B cell (primary cell): ENCODE data around the gene ERRFI1. TPM values are rescaled to one million over a fixed set of nuclear protein-coding genes. Genes with fewer than 3 reads are reported as not detected.

Source experiments
- ATAC-seq: fragments of 200-7000 bp; cut with Tn5 transposase; one replicate; pipeline ENCODE4 v1.10.0; 2021; ENCODE audit warnings: low read depth, mild to moderate bottlenecking, moderate number of reproducible peaks, moderate library complexity
- CTCF ChIA-PET: fragments of 350-600 bp; sonication (Branson Sonifier 250); formaldehyde crosslinking; loops from one replicate; lab custom pipeline; 2021; ENCODE audit warnings: antibody characterized with exemption, inconsistent platforms; lab: Charles Lee
- POLR2A ChIA-PET: fragments of 350-600 bp; sonication (Branson Sonifier 250); formaldehyde crosslinking; loops from one replicate; lab custom pipeline; 2021; ENCODE audit warnings: antibody characterized with exemption; lab: Charles Lee
- DNase-seq: peaks from one replicate; pipeline ENCODE4 v3.0.0; 2013
- H2AFZ ChIP-seq: 2 replicates; pipeline ENCODE4 v1.6.1; 2012; ENCODE audit warnings: mild to moderate bottlenecking, low read depth, low read length; ENCODE audit not compliant: insufficient read depth, poor library complexity, severe bottlenecking
- H3K27ac ChIP-seq, 2 donors: 1 replicate in 1 of 2; 2 replicates in 1 of 2; pipeline ENCODE4 v1.5.1; 2012 to 2013; ENCODE audit warnings: low read length in 2 of 2, mild to moderate bottlenecking in 2 of 2, moderate library complexity in 1 of 2
- H3K27me3 ChIP-seq, 4 experiments: fragments of 200-600 bp in 1 of 4; sonication (generic) in 1 of 4; replicated peaks in 1 of 4; 1 replicate in 2 of 4; 2 replicates in 2 of 4; pipeline versions ENCODE4 v1.6.1 to v1.7.0; 2013 to 2016; ENCODE audit warnings: low read length in 3 of 4, mild to moderate bottlenecking in 2 of 4, mixed read lengths in 1 of 4, moderate library complexity in 1 of 4; ENCODE audit not compliant: insufficient read depth in 4 of 4, control insufficient read depth in 3 of 4; ENCODE audit errors: control extremely low read depth in 1 of 4
- H3K36me3 ChIP-seq, 2 experiments: replicated peaks in 1 of 2; 1 replicate in 1 of 2; 2 replicates in 1 of 2; pipeline versions ENCODE4 v1.6.1 to v1.7.1; 2013; ENCODE audit warnings: low read length in 1 of 2; ENCODE audit not compliant: insufficient read depth in 2 of 2, control insufficient read depth in 1 of 2; ENCODE audit errors: control extremely low read depth in 1 of 2, extremely low read depth in 1 of 2
- H3K4me1 ChIP-seq, 2 donors: fragments of 200-600 bp in 1 of 2; sonication (generic) in 1 of 2; 1 replicate in 1 of 2; 2 replicates in 1 of 2; pipeline versions ENCODE4 v1.5.1 to v1.6.1; 2013 to 2017; ENCODE audit warnings: low read length in 2 of 2; ENCODE audit not compliant: control insufficient read depth in 2 of 2, insufficient read depth in 2 of 2
- H3K4me2 ChIP-seq: replicated peaks from 2 replicates; pipeline ENCODE3; 2012; ENCODE audit warnings: mild to moderate bottlenecking, low read depth, low read length; ENCODE audit not compliant: poor library complexity, severe bottlenecking
- H3K4me3 ChIP-seq, 5 experiments: fragments of 200-600 bp in 1 of 5; sonication (generic) in 1 of 5; 1 replicate in 3 of 5; 2 replicates in 2 of 5; pipeline versions ENCODE4 v1.5.1 to v1.7.0; 2011 to 2016; ENCODE audit warnings: low read length in 4 of 5, mild to moderate bottlenecking in 4 of 5, low read depth in 2 of 5, control low read depth in 1 of 5, moderate library complexity in 1 of 5; ENCODE audit not compliant: insufficient read depth in 1 of 5; ENCODE audit errors: control extremely low read depth in 1 of 5, extremely low read depth in 1 of 5
- H3K79me2 ChIP-seq: fragments of 200-600 bp; sonication (generic); one replicate; pipeline ENCODE4 v1.6.0; 2016; ENCODE audit warnings: low read length; ENCODE audit not compliant: control insufficient read depth, insufficient read depth
- H3K9ac ChIP-seq: fragments of 200-600 bp; sonication (generic); 2 replicates; pipeline ENCODE4 v1.6.1; 2017; ENCODE audit warnings: mild to moderate bottlenecking, low read length, moderate library complexity
- H3K9me3 ChIP-seq, 3 donors: one replicate each; pipeline versions ENCODE4 v1.6.1 to v1.7.1; 2013; ENCODE audit warnings: low read length in 2 of 3; ENCODE audit not compliant: control insufficient read depth in 2 of 3, insufficient read depth in 1 of 3; ENCODE audit errors: control extremely low read depth in 1 of 3
- H4K20me1 ChIP-seq: 2 replicates; pipeline ENCODE4 v1.6.0; 2012; ENCODE audit warnings: mild to moderate bottlenecking, low read length; ENCODE audit not compliant: insufficient read depth, control insufficient read depth, poor library complexity, severe bottlenecking
- H3K27ac Mint-ChIP-seq: one replicate; pipeline ENCODE4 v1.8.0; 2021; ENCODE audit warnings: mixed read lengths
- H3K27me3 Mint-ChIP-seq: one replicate; pipeline ENCODE4 v1.8.0; 2021; ENCODE audit warnings: mixed read lengths
- H3K4me1 Mint-ChIP-seq: one replicate; pipeline ENCODE4 v1.8.0; 2021; ENCODE audit warnings: mixed read lengths
- H3K4me3 Mint-ChIP-seq: one replicate; pipeline ENCODE4 v1.8.0; 2021; ENCODE audit warnings: mixed read lengths
- H3K9me3 Mint-ChIP-seq: one replicate; pipeline ENCODE4 v1.8.0; 2022; ENCODE audit warnings: mixed read lengths; ENCODE audit not compliant: insufficient read depth
- CTCF ChIP-seq: fragments of 200-600 bp; IDR thresholded peaks from one replicate; pipeline ENCODE4 v1.8.0; 2022; ENCODE audit warnings: antibody characterized with exemption, mild to moderate bottlenecking
- EZH2 ChIP-seq: IDR thresholded peaks from 2 replicates; pipeline ENCODE4 v1.6.1; 2012; ENCODE audit warnings: borderline replicate concordance, low read depth, mild to moderate bottlenecking, moderate library complexity, low read length; ENCODE audit not compliant: insufficient read depth, poor library complexity, severe bottlenecking
- WGBS: methylation state at CpG from one replicate; pipeline ENCODE4 v1.1.5; 2013; ENCODE audit warnings: missing lambda C conversion rate; ENCODE audit not compliant: insufficient coverage; 5-methylcytosine and 5-hydroxymethylcytosine counted together
- intact Hi-C: fragments of 100-400 bp; cut with micrococcal nuclease; formaldehyde crosslinking; loops from one replicate; pipeline ENCODE4 v1.10.0; 2022
- polyA plus RNA-seq: library from polyadenylated mRNA; depleted of rRNA; stranded (reverse); fragments of >200 nt; gene quantifications from 2 replicates; pipeline ENCODE4 v1.2.3, GENCODE V29; 2012
- total RNA-seq, 2 donors: library from RNA; stranded (reverse); fragments of 120-200 nt in 1 of 2; gene quantifications; 1 replicate in 1 of 2; 2 replicates in 1 of 2; pipeline versions ENCODE4 v1.2.3 to v1.2.4, GENCODE V29; 2013 to 2022

ERRFI1 gene
- total and polyA plus RNA-seq, 2 donors (not counting 1 experiment from before 2014, with no cell fraction given): 1.5 to 2.0 TPM

- Histone ChIP-seq H3K9me3 (peaks cover 0 to 9% (median 3%) of the 10 kb centered on the region in 3 donors), H3K4me2 (no peak overlapping the region), H3K27me3 (no peaks in the 10 kb centered on the region), H3K9ac (no peak overlapping the region), H3K4me1 (no peaks in the 10 kb centered on the region), H3K79me2 (no peaks in the 10 kb centered on the region), H2AFZ (no peak overlapping the region), H3K27ac (no peak overlapping the region), H4K20me1 (no peaks in the 10 kb centered on the region), H3K4me3 (no peak overlapping the region), H3K36me3 (no peaks in the 10 kb centered on the region)
- H3K27me3 Mint-ChIP-seq: peaks cover 19% of the 10 kb centered on the region
- intact Hi-C loops: no loop called here
- H3K27ac Mint-ChIP-seq: no peak overlapping the region
- ChIA-PET CTCF (no interaction called here), POLR2A (no interaction called here)
- 79% methylated on average over 2 of the region's 2 CpGs for WGBS
- no peaks in the 10 kb centered on the region for H3K4me1 Mint-ChIP-seq
- no peaks in the 10 kb centered on the region for H3K9me3 Mint-ChIP-seq
- TF ChIP-seq EZH2: no peak
- no peak for TF ChIP-seq CTCF
- H3K4me3 Mint-ChIP-seq: no peak overlapping the region
- no peak for ATAC-seq
- DNase-seq: no peak
Observed at GRCh38 chr1:8039071-8039470, 13.0 kb upstream of the ERRFI1 start.

GRCh38 chr1:8035289-8035688, 9.2 kb upstream of the ERRFI1 start:
- Histone ChIP-seq H3K4me3 (no peak overlapping the region), H3K4me1 (no peaks in the 10 kb centered on the region), H3K9me3 (no peaks in the 10 kb centered on the region), H4K20me1 (no peaks in the 10 kb centered on the region), H2AFZ (no peak overlapping the region), H3K36me3 (no peaks in the 10 kb centered on the region), H3K9ac (no peak overlapping the region), H3K79me2 (no peaks in the 10 kb centered on the region), H3K27ac (no peak overlapping the region), H3K27me3 (peaks cover 0 to 2% (median 0%) of the 10 kb centered on the region in 4 experiments), H3K4me2 (no peak overlapping the region)
- DNase-seq: no peak
- TF ChIP-seq EZH2: no peak
- no peak for TF ChIP-seq CTCF
- intact Hi-C loops: no loop called here
- H3K9me3 Mint-ChIP-seq: no peaks in the 10 kb centered on the region
- H3K4me3 Mint-ChIP-seq: no peak overlapping the region
- no peaks in the 10 kb centered on the region for H3K4me1 Mint-ChIP-seq
- H3K27me3 Mint-ChIP-seq: peaks cover 30% of the 10 kb centered on the region
- CTCF ChIA-PET: no interaction called here
- H3K27ac Mint-ChIP-seq: no peak overlapping the region
- WGBS: 95% methylated on average over 2 of the region's 4 CpGs
- ATAC-seq: no peak
- POLR2A ChIA-PET: interaction anchor here (0.6 kb wide), 1 partner anchor 315 kb away, joined by 4 read pairs; no protein-coding TSS in a partner anchor
